Cardiac septum (tissue), 1 donor: Measurements from ENCODE around the gene KCNJ14. TPM values are rescaled to one million over a fixed set of nuclear protein-coding genes. Genes with fewer than 3 reads are reported as not detected.

ENCODE experiments used
- DNase-seq: peaks from one replicate; pipeline ENCODE4 v3.0.0-alpha.2; 2020; ENCODE audit warnings: low spot score
- intact Hi-C: fragments of 100-400 bp; cut with DNase I; formaldehyde crosslinking; loops from one replicate; pipeline ENCODE4 v1.14.0; 2022
- total RNA-seq: library from RNA; stranded (reverse); fragmentation: NEBNext Ultra II Directional; extraction: Animal tissue kit (Norgen Biotek cat#: 25700); gene quantifications from one replicate; pipeline ENCODE4 v1.2.1, GENCODE V29; 2021
- donor health status: DM: no; HTN: no; CAD: no.

Gene KCNJ14
- total RNA-seq, 1 donor from 2014 or later = 0.32 TPM

DNA sequence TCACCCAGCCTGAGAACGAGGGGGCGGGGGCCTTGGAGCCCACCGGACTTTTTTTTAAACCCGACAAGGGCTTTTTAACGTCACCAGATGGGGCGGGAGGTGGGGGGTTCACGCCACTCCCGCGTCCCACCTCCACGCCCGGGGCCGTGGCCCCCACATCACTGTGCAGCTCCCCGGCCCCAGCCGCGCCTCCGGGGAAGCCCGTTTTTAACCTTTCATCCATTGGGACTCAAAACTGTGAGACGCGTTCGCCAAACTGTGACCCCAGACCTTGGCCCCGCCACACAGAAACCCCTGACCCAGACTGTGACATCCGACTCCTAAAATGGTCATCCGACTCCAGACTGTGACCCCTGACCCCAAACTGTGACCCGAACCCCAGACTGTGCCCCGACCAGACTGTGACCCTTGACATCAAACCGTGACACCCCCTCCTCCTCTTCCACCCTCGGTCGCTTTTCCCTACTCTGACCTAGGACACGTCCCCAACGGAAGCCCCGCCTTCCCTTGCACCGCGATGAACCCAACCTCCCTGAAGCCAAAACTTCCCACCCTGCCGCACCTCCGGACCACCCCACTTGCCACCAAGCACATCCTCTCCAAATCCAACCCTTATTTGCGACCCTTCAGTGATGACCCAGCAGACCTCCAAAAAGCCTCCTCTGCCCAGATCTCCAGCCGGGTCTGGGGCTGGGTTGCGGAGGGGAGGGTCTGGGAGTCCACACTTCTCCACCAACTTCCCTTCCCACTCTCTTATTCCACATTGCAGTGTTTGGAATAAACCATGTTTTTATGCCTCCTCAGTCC lies 11.0 kb upstream of the KCNJ14 start:
- intact Hi-C loops = loop anchor here (10.0 kb wide), 1 partner anchor 80 kb away; the partner anchor contains the start of genes SYNGR4 and TMEM143
- DNase-seq = no peak

DNA sequence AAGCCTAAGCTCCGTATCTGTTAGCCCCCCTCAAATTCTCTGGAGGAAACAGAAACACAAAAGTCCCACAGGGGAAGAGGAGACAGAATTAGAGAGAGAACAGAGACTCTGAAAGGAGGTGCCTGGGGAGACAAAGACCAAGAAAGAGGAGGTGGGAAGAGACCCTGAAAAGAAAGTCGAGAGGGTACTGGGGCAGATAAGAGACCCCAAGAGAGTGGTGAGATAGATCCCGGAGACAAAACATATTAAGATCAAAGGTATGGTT lies 10.5 kb upstream of the KCNJ14 start:
- intact Hi-C loops = loop anchor here (1.0 to 10.0 kb wide), 4 partner anchors 24 to 142 kb away; partner anchors contain the start of genes CYTH2, GRIN2D, KDELR1 and SYNGR4
- DNase-seq = no peak

DNA sequence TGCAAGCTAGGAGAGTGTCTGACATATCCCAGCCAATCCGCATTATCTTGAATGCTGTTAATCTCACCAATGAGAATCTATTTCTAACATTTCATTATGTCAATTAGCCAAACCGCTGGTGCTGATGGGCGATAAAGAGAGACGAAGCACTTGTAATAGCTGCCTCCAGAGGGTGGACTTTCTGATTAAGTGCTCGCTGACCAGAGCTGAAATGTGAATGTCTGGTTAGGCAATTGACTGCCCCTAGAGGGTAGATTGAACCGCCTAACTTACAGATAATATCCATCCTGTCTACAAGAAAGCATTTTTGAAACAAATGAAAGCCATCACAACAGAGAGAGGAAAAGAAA lies 10.1 kb upstream of the KCNJ14 start:
- DNase-seq = no peak
- intact Hi-C loops = loop anchor here (1.0 to 10.0 kb wide), 4 partner anchors 24 to 142 kb away; partner anchors contain the start of genes CYTH2, GRIN2D, KDELR1 and SYNGR4

GRCh38 chr19:48445606-48446481 lies 9.5 kb upstream of the KCNJ14 start, which contains the start of gene GRWD1:
Gene GRWD1 (plus strand): TSS chr19:48445983. CDS start chr19:48446006, 23 bp downstream.
- peak; percentile 95 for DNase-seq
- intact Hi-C loops = loop anchor here (1.0 to 10.0 kb wide), 4 partner anchors 23 to 141 kb away; partner anchors contain the start of genes CYTH2, GRIN2D, KDELR1 and SYNGR4

DNA sequence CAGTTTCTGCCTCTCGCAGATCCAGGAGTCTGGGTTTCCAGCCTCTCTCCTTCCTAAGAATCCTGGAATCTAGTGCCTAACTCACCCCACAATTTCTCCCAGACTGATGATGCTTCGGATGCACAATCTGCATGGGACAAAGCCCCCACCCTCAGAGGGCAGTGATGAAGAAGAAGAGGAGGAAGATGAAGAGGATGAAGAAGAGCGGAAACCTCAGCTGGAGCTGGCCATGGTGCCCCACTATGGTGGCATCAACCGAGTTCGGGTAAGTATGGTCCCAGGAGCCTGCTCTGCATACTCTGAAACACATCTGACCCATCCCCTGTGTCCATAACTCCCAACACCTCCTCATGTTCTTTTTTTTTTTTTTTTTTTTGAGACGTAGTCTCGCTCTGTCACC lies 8.8 kb upstream of the KCNJ14 start:
- intact Hi-C loops = loop anchor here (5.0 to 10.0 kb wide), 3 partner anchors 54 to 141 kb away; partner anchors contain the start of genes GRIN2D, KDELR1, SYNGR4 and TMEM143
- no peak for DNase-seq

- no peak for DNase-seq
- intact Hi-C loops = loop anchor here (5.0 to 10.0 kb wide), 3 partner anchors 56 to 139 kb away; partner anchors contain the start of genes GRIN2D, KDELR1, SYNGR4 and TMEM143
Observed at GRCh38 chr19:48448563-48448962, 6.8 kb upstream of the KCNJ14 start.

DNA sequence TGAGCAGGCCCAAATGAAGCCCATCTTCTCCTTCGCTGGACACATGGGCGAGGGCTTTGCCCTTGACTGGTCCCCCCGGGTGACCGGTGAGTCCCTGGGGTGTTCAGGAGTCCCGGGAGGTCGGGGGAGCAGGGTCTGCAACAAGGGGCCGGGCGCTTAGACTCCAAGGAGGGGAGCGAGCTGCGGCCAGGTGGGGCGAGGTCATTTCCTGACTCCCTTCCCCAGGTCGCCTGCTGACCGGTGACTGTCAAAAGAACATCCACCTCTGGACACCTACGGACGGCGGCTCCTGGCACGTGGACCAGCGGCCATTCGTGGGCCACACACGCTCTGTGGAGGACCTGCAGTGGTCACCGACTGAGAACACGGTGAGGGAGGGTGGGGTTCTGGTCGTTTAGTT lies 4.9 kb upstream of the KCNJ14 start:
- DNase-seq = no peak
- intact Hi-C loops = no loop called here

DNA sequence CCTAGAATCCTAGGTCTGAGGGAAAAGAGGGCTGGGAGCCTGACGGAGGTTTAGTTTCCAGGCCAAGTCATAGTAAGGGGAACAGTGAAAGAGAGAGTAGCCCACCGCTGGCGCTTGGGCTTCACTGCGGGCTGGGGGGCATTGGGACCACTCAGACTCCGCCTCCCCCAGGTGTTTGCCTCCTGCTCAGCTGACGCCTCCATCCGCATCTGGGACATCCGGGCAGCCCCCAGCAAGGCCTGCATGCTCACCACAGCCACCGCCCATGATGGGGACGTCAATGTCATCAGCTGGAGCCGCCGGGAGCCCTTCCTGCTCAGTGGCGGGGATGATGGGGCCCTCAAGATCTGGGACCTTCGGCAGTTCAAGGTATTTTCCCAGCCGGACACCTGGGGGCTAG lies 4.5 kb upstream of the KCNJ14 start:
- intact Hi-C loops = no loop called here
- no peak for DNase-seq

DNA sequence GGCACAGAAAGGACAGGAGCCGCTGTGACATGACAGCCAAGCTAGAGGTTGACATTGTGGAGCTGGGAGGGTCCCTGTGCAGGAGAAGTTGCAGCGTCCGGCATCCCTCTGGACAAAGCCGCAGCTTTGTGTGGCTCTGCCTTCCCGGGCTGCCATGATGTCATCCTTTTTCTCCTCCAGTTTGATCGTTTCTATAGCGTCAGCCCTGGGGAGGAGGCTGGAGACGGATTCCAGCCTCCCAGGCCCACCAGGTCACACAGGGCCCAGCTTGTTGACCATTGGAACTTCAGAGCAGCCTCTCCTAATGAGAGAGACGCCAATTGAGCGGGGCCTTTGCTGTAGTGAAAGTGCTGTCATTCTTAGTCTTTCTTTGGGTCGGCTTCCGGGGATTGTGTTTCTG lies 3.8 kb upstream of the KCNJ14 start:
- DNase-seq = no peak
- intact Hi-C loops = no loop called here

DNA sequence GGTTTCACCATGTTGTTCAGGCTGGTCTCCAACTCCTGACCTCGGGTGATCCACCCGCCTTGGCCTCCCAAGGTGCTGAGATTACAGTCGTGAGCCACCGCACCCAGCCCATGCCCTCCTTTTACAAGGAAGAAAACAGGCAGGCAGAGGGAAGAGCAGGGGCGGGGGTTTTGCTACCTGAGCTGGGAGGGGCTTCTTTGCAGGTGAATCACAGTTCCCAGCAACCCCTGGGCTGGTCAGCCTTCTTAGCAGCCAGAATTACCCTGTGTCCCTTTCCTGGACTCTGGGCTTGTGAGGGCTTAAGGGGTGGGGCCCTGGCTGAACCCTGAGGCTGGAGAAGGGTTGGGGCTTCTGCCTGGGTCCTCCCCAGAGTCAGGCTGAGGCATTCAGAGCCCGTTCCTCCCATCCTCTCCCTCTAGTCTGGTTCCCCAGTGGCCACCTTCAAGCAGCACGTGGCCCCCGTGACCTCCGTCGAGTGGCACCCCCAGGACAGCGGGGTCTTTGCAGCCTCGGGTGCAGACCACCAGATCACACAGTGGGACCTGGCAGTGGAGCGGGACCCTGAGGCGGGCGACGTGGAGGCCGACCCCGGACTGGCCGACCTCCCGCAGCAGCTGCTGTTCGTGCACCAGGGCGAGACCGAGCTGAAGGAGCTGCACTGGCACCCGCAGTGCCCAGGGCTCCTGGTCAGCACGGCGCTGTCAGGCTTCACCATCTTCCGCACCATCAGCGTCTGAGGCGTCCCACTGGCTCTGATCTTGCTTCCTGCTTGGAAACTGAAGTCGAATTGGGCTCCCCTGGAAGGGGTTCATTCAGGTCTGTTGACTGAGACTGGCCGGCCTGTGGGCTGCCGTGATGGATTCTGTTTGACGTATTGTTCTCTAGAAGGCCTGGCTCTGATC lies 2.8 kb upstream of the KCNJ14 start:
- no peak for DNase-seq
- intact Hi-C loops = no loop called here

GRCh38 chr19:48454150-48454730 lies 1.1 kb upstream of the KCNJ14 start:
- intact Hi-C loops = no loop called here
- no peak for DNase-seq

DNA sequence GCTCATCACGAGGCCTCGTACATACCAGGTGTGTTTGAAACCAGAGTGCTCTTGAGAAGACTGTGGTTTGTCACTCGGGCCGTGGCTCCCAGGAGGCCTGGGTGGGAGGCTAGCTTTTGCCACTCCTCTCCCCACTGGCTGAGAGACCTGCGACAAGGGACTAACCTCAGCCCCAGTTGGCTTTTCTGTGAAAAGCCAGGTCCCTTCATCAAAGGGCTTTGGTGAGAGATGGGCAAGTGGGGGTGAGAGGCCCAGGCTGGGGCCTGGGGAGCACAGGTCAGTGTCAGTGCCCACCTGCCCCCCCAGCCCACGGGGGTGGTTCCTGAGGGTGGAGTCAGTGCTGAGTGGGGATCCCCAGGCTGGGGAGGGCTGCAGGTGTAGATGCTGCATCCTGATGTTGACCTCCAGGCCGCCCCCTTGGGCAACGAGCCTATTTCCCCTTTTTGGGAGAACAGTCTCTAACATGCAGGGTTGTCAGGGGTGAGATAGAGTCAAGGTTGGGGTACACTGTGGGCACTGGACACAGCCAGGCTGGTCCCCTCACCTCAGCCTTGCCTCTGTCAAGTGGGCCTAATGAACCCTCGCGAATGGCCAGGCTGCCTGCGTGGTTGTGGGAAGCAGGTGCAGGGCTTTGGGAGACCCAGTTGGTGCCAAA lies 661 bp downstream of the KCNJ14 start:
- intact Hi-C loops = no loop called here
- no peak for DNase-seq

DNA sequence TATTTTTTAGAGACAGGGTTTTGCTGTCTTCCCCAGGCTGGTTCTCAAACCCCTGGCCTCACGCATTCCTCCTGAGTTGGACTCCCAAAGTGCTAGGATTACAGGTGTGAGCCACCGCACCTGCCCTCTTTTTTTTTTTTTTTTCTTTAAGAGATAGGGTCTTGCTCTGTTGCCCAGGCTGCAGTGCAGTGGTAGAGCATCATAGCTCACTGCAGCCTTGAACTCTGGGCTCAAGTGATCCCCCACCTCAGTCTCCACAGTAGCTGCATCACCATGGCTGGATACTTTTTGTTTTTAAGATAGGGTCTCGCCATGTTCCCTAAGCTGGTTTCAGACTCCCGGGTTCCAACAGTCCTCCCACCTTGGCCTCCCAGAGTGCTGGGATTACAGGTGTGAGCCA lies 1.5 kb downstream of the KCNJ14 start:
- no peak for DNase-seq
- intact Hi-C loops = no loop called here

GRCh38 chr19:48458016-48458415 lies 2.6 kb downstream of the KCNJ14 start:
- intact Hi-C loops = no loop called here
- no peak for DNase-seq

- intact Hi-C loops = no loop called here
- DNase-seq = no peak
Observed at GRCh38 chr19:48461651-48461981, 6.2 kb downstream of the KCNJ14 start.

- DNase-seq = no peak
- intact Hi-C loops = no loop called here
Observed at GRCh38 chr19:48461982-48462655, 6.7 kb downstream of the KCNJ14 start.

DNA sequence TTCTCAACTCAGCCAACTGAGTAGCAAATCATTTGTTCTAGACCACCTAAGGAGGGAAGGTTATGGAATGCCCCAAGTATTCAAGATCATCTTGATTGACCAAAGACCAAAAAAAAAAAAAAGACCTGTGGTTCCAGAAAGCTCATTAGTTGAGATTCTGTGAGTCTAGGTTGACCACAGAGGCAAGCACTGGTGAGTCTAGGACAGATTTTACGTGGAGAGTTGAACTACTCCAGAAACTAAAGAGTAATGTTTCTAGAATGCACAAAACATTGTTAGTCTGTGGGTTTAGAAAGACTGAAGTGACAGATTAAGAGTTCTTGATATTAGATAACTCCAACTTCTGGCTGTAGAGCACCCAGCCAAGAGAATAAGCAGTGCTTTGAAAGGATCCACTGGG lies 9.8 kb downstream of the KCNJ14 start:
- intact Hi-C loops = loop anchor here (5.0 kb wide), 1 partner anchor 47 kb away; the partner anchor contains the start of gene LMTK3
- DNase-seq = no peak
